B cell (primary cell): ENCODE data around the gene PHYHIPL. TPM values are rescaled to one million over a fixed set of nuclear protein-coding genes. Genes with fewer than 3 reads are reported as not detected.

Source experiments
- ATAC-seq: fragments of 200-7000 bp; cut with Tn5 transposase; one replicate; pipeline ENCODE4 v1.10.0; 2021; ENCODE audit warnings: low read depth, mild to moderate bottlenecking, moderate number of reproducible peaks, moderate library complexity
- CTCF ChIA-PET: fragments of 350-600 bp; sonication (Branson Sonifier 250); formaldehyde crosslinking; loops from one replicate; lab custom pipeline; 2021; ENCODE audit warnings: antibody characterized with exemption, inconsistent platforms; lab: Charles Lee
- POLR2A ChIA-PET: fragments of 350-600 bp; sonication (Branson Sonifier 250); formaldehyde crosslinking; loops from one replicate; lab custom pipeline; 2021; ENCODE audit warnings: antibody characterized with exemption; lab: Charles Lee
- DNase-seq: peaks from one replicate; pipeline ENCODE4 v3.0.0; 2013
- H2AFZ ChIP-seq: 2 replicates; pipeline ENCODE4 v1.6.1; 2012; ENCODE audit warnings: mild to moderate bottlenecking, low read depth, low read length; ENCODE audit not compliant: insufficient read depth, poor library complexity, severe bottlenecking
- H3K27ac ChIP-seq, 2 donors: 1 replicate in 1 of 2; 2 replicates in 1 of 2; pipeline ENCODE4 v1.5.1; 2012 to 2013; ENCODE audit warnings: low read length in 2 of 2, mild to moderate bottlenecking in 2 of 2, moderate library complexity in 1 of 2
- H3K27me3 ChIP-seq, 4 experiments: fragments of 200-600 bp in 1 of 4; sonication (generic) in 1 of 4; replicated peaks in 1 of 4; 1 replicate in 2 of 4; 2 replicates in 2 of 4; pipeline versions ENCODE4 v1.6.1 to v1.7.0; 2013 to 2016; ENCODE audit warnings: low read length in 3 of 4, mild to moderate bottlenecking in 2 of 4, mixed read lengths in 1 of 4, moderate library complexity in 1 of 4; ENCODE audit not compliant: insufficient read depth in 4 of 4, control insufficient read depth in 3 of 4; ENCODE audit errors: control extremely low read depth in 1 of 4
- H3K36me3 ChIP-seq, 2 experiments: replicated peaks in 1 of 2; 1 replicate in 1 of 2; 2 replicates in 1 of 2; pipeline versions ENCODE4 v1.6.1 to v1.7.1; 2013; ENCODE audit warnings: low read length in 1 of 2; ENCODE audit not compliant: insufficient read depth in 2 of 2, control insufficient read depth in 1 of 2; ENCODE audit errors: control extremely low read depth in 1 of 2, extremely low read depth in 1 of 2
- H3K4me1 ChIP-seq, 2 donors: fragments of 200-600 bp in 1 of 2; sonication (generic) in 1 of 2; 1 replicate in 1 of 2; 2 replicates in 1 of 2; pipeline versions ENCODE4 v1.5.1 to v1.6.1; 2013 to 2017; ENCODE audit warnings: low read length in 2 of 2; ENCODE audit not compliant: control insufficient read depth in 2 of 2, insufficient read depth in 2 of 2
- H3K4me2 ChIP-seq: replicated peaks from 2 replicates; pipeline ENCODE3; 2012; ENCODE audit warnings: mild to moderate bottlenecking, low read depth, low read length; ENCODE audit not compliant: poor library complexity, severe bottlenecking
- H3K4me3 ChIP-seq, 5 experiments: fragments of 200-600 bp in 1 of 5; sonication (generic) in 1 of 5; 1 replicate in 3 of 5; 2 replicates in 2 of 5; pipeline versions ENCODE4 v1.5.1 to v1.7.0; 2011 to 2016; ENCODE audit warnings: low read length in 4 of 5, mild to moderate bottlenecking in 4 of 5, low read depth in 2 of 5, control low read depth in 1 of 5, moderate library complexity in 1 of 5; ENCODE audit not compliant: insufficient read depth in 1 of 5; ENCODE audit errors: control extremely low read depth in 1 of 5, extremely low read depth in 1 of 5
- H3K79me2 ChIP-seq: fragments of 200-600 bp; sonication (generic); one replicate; pipeline ENCODE4 v1.6.0; 2016; ENCODE audit warnings: low read length; ENCODE audit not compliant: control insufficient read depth, insufficient read depth
- H3K9ac ChIP-seq: fragments of 200-600 bp; sonication (generic); 2 replicates; pipeline ENCODE4 v1.6.1; 2017; ENCODE audit warnings: mild to moderate bottlenecking, low read length, moderate library complexity
- H3K9me3 ChIP-seq, 3 donors: one replicate each; pipeline versions ENCODE4 v1.6.1 to v1.7.1; 2013; ENCODE audit warnings: low read length in 2 of 3; ENCODE audit not compliant: control insufficient read depth in 2 of 3, insufficient read depth in 1 of 3; ENCODE audit errors: control extremely low read depth in 1 of 3
- H4K20me1 ChIP-seq: 2 replicates; pipeline ENCODE4 v1.6.0; 2012; ENCODE audit warnings: mild to moderate bottlenecking, low read length; ENCODE audit not compliant: insufficient read depth, control insufficient read depth, poor library complexity, severe bottlenecking
- H3K27ac Mint-ChIP-seq: one replicate; pipeline ENCODE4 v1.8.0; 2021; ENCODE audit warnings: mixed read lengths
- H3K27me3 Mint-ChIP-seq: one replicate; pipeline ENCODE4 v1.8.0; 2021; ENCODE audit warnings: mixed read lengths
- H3K4me1 Mint-ChIP-seq: one replicate; pipeline ENCODE4 v1.8.0; 2021; ENCODE audit warnings: mixed read lengths
- H3K4me3 Mint-ChIP-seq: one replicate; pipeline ENCODE4 v1.8.0; 2021; ENCODE audit warnings: mixed read lengths
- H3K9me3 Mint-ChIP-seq: one replicate; pipeline ENCODE4 v1.8.0; 2022; ENCODE audit warnings: mixed read lengths; ENCODE audit not compliant: insufficient read depth
- CTCF ChIP-seq: fragments of 200-600 bp; IDR thresholded peaks from one replicate; pipeline ENCODE4 v1.8.0; 2022; ENCODE audit warnings: antibody characterized with exemption, mild to moderate bottlenecking
- EZH2 ChIP-seq: IDR thresholded peaks from 2 replicates; pipeline ENCODE4 v1.6.1; 2012; ENCODE audit warnings: borderline replicate concordance, low read depth, mild to moderate bottlenecking, moderate library complexity, low read length; ENCODE audit not compliant: insufficient read depth, poor library complexity, severe bottlenecking
- WGBS: methylation state at CpG from one replicate; pipeline ENCODE4 v1.1.5; 2013; ENCODE audit warnings: missing lambda C conversion rate; ENCODE audit not compliant: insufficient coverage; 5-methylcytosine and 5-hydroxymethylcytosine counted together
- intact Hi-C: fragments of 100-400 bp; cut with micrococcal nuclease; formaldehyde crosslinking; loops from one replicate; pipeline ENCODE4 v1.10.0; 2022
- polyA plus RNA-seq: library from polyadenylated mRNA; depleted of rRNA; stranded (reverse); fragments of >200 nt; gene quantifications from 2 replicates; pipeline ENCODE4 v1.2.3, GENCODE V29; 2012
- total RNA-seq, 2 donors: library from RNA; stranded (reverse); fragments of 120-200 nt in 1 of 2; gene quantifications; 1 replicate in 1 of 2; 2 replicates in 1 of 2; pipeline versions ENCODE4 v1.2.3 to v1.2.4, GENCODE V29; 2013 to 2022

Gene PHYHIPL
- total and polyA plus RNA-seq, 2 donors (not counting 1 experiment from before 2014, with no cell fraction given): not detected

- Histone ChIP-seq H3K79me2 (no peaks in the 10 kb centered on the region), H3K9ac (no peak overlapping the region), H2AFZ (no peak overlapping the region), H3K4me3 (no peak overlapping the region), H3K4me2 (no peak overlapping the region), H3K36me3 (no peaks in the 10 kb centered on the region), H3K27me3 (no peaks in the 10 kb centered on the region), H3K27ac (no peak overlapping the region), H4K20me1 (no peaks in the 10 kb centered on the region), H3K4me1 (no peaks in the 10 kb centered on the region), H3K9me3 (no peaks in the 10 kb centered on the region)
- ChIA-PET CTCF (interaction anchor here (0.7 kb wide), 1 partner anchor 17 kb away, joined by 3 read pairs; no protein-coding TSS in a partner anchor), POLR2A (no interaction called here)
- H3K4me1 Mint-ChIP-seq: no peaks in the 10 kb centered on the region
- TF ChIP-seq CTCF: no peak
- TF ChIP-seq EZH2: no peak
- no peak for ATAC-seq
- whole genome bisulfite sequencing: 95% methylated on average over 4 of the region's 7 CpGs
- peaks cover 6% of the 10 kb centered on the region for H3K27me3 Mint-ChIP-seq
- H3K27ac Mint-ChIP-seq: no peak overlapping the region
- DNase-seq: no peak
- H3K9me3 Mint-ChIP-seq: no peaks in the 10 kb centered on the region
- H3K4me3 Mint-ChIP-seq: no peak overlapping the region
- intact Hi-C loops: no loop called here
Observed at GRCh38 chr10:59268460-59268859, 92.0 kb downstream of the PHYHIPL start.

GRCh38 chr10:59269651-59270050 is 93.2 kb downstream of the PHYHIPL start:
- Histone ChIP-seq H4K20me1 (no peaks in the 10 kb centered on the region), H3K9ac (no peak overlapping the region), H3K27me3 (no peaks in the 10 kb centered on the region), H3K9me3 (no peaks in the 10 kb centered on the region), H3K4me2 (no peak overlapping the region), H3K4me1 (no peaks in the 10 kb centered on the region), H3K79me2 (no peaks in the 10 kb centered on the region), H3K36me3 (no peaks in the 10 kb centered on the region), H2AFZ (no peak overlapping the region), H3K27ac (no peak overlapping the region), H3K4me3 (no peak overlapping the region)
- no peak overlapping the region for H3K4me3 Mint-ChIP-seq
- WGBS: 94% methylated on average over 3 of the region's 6 CpGs
- POLR2A ChIA-PET: no interaction called here
- peaks cover 4% of the 10 kb centered on the region for H3K27me3 Mint-ChIP-seq
- H3K27ac Mint-ChIP-seq: no peak overlapping the region
- ATAC-seq (no peak), DNase-seq (no peak)
- intact Hi-C loops: no loop called here
- no peaks in the 10 kb centered on the region for H3K9me3 Mint-ChIP-seq
- no peaks in the 10 kb centered on the region for H3K4me1 Mint-ChIP-seq
- CTCF ChIA-PET: no interaction called here
- no peak for TF ChIP-seq EZH2
- TF ChIP-seq CTCF: no peak
